ENCODE data around the gene LAMP2. TPM values are rescaled to one million over a fixed set of nuclear protein-coding genes. Genes with fewer than 3 reads are reported as not detected.

Gene LAMP2
- total and polyA plus RNA-seq, 10 of the 15 experiments (the other 5 are each of a cell fraction or from before 2014, with no cell fraction given): 21.0 to 48.1 (median 27.3) TPM

DNA sequence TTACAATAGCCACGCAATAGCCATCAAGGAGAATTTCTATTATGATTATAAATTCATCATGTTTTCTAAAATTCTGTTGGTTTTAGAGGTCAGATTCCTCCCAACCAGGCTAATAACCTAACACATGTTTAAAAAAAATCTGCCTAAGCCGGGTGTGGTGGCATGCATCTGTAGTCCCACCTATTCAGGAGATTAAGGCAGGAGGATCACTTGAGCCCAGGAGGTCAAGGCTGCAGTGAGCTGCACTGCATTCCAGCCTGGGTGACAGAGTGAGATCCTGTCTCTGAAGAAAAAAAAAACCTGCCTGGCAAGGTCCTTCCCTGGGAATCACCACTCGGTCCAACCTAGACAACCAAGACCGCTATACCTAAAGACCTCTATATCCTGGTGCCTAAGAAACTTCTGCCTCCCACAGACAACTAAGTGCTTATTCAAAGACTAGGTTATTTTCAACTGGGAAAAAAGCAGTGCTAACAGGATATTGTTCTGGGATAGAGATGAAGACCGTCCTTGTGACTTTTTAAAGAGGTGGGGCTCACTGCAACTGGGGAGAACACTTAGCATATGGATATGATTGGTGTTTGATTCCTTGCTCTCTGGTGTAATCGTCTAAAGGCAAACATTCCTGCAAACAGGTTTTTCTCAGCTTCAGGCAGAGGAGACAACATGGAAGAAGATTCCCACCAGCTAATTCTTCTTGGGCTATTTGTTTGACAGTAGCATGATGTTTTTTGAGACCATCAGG lies 89.0 kb downstream of the LAMP2 start (continued):
- TF ChIP-seq, protein P1, sequence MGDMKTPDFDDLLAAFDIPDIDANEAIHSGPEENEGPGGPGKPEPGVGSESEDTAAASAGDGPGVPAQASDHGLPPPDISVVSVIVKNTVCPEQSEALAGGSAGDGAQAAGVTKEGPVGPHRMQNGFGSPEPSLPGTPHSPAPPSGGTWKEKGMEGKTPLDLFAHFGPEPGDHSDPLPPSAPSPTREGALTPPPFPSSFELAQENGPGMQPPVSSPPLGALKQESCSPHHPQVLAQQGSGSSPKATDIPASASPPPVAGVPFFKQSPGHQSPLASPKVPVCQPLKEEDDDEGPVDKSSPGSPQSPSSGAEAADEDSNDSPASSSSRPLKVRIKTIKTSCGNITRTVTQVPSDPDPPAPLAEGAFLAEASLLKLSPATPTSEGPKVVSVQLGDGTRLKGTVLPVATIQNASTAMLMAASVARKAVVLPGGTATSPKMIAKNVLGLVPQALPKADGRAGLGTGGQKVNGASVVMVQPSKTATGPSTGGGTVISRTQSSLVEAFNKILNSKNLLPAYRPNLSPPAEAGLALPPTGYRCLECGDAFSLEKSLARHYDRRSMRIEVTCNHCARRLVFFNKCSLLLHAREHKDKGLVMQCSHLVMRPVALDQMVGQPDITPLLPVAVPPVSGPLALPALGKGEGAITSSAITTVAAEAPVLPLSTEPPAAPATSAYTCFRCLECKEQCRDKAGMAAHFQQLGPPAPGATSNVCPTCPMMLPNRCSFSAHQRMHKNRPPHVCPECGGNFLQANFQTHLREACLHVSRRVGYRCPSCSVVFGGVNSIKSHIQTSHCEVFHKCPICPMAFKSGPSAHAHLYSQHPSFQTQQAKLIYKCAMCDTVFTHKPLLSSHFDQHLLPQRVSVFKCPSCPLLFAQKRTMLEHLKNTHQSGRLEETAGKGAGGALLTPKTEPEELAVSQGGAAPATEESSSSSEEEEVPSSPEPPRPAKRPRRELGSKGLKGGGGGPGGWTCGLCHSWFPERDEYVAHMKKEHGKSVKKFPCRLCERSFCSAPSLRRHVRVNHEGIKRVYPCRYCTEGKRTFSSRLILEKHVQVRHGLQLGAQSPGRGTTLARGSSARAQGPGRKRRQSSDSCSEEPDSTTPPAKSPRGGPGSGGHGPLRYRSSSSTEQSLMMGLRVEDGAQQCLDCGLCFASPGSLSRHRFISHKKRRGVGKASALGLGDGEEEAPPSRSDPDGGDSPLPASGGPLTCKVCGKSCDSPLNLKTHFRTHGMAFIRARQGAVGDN (IDR thresholded peaks at IDR 0.05): no peak
- TF ChIP-seq GABPA (IDR thresholded peaks at IDR 0.05; ENCODE audit: low read depth): no peak
- TF ChIP-seq, protein P2, sequence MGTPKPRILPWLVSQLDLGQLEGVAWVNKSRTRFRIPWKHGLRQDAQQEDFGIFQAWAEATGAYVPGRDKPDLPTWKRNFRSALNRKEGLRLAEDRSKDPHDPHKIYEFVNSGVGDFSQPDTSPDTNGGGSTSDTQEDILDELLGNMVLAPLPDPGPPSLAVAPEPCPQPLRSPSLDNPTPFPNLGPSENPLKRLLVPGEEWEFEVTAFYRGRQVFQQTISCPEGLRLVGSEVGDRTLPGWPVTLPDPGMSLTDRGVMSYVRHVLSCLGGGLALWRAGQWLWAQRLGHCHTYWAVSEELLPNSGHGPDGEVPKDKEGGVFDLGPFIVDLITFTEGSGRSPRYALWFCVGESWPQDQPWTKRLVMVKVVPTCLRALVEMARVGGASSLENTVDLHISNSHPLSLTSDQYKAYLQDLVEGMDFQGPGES (IDR thresholded peaks at IDR 0.05): no peak
- TF ChIP-seq TCF3 (IDR thresholded peaks at IDR 0.05; ENCODE audit: borderline replicate concordance, insufficient read depth, low read depth, low read length): no peak
- TF ChIP-seq, protein P3, sequence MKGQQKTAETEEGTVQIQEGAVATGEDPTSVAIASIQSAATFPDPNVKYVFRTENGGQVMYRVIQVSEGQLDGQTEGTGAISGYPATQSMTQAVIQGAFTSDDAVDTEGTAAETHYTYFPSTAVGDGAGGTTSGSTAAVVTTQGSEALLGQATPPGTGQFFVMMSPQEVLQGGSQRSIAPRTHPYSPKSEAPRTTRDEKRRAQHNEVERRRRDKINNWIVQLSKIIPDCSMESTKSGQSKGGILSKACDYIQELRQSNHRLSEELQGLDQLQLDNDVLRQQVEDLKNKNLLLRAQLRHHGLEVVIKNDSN (IDR thresholded peaks at IDR 0.05; ENCODE audit: borderline replicate concordance, extremely low read length, insufficient read depth, low read depth, low read length): no peak
- no peak for TF ChIP-seq RB1 (IDR thresholded peaks at IDR 0.05; ENCODE audit: borderline replicate concordance)
- no peak for TF ChIP-seq BRCA1 (IDR thresholded peaks at IDR 0.05; ENCODE audit: low read depth, low read length)
- no peak for TF ChIP-seq DPF2 (IDR thresholded peaks at IDR 0.05)

Measured in GM12878 (cell line).